ENCODE data around the gene SERPINE1.

Gene SERPINE1

DNA sequence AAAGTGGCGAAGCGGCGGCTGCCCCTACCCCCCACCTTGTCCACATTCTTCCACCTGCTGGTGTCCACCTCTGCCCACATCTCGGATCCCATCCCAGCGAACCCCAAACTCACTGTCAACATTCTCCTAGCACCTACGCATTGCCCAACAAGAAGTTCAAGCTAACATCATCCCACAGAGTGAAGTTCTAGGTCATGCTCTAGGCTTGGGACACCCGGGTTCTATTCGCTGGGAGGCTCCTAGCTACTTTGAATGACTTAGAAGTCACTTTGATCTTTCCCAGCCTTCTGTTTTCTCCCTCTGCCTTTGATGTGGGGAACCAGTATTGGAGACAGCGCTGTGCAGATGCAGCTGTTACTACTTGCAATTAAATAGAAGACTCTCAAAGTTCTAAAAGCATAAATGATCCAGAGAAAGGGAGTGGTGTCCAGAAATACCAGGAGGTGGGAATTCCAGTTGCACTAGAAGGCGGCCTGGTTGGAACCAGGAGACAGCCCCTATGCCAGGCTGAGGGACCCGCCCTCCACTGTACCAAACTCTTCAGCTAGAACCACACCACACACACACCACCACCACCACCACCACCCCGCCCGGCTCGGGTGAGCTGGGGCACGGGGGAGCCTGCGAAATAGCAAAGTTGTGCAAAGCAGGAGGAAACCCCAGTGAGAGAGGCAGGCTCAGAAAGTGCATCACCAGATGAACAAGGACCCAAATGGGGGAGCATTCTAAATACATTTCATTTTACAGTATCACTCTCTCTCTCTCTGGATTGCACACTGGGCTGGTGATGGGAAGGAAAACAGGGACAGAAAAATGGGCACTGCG lies 43.9 kb downstream of the SERPINE1 start:
- DNase-seq: no peak

DNA sequence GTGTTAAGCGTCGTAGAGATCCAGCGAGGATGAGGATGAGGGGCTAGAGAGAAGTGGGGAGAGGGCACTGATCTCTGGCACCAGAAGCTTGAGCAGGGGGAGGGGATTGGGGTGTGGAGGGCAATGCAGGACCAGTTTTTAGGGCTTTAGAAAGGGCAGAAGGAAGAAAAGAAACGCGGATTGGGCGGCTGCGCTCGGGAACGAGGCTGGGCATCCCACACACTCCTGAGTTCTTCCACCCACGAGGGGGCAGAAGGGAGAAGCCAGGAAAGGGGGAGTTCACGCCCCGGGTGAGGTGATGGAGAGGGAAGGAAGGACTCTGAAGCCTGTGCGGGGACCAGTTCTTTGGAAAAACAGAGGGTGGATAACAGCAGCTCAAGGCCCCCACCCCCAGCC lies 44.5 kb downstream of the SERPINE1 start:
- no peak for DNase-seq

DNA sequence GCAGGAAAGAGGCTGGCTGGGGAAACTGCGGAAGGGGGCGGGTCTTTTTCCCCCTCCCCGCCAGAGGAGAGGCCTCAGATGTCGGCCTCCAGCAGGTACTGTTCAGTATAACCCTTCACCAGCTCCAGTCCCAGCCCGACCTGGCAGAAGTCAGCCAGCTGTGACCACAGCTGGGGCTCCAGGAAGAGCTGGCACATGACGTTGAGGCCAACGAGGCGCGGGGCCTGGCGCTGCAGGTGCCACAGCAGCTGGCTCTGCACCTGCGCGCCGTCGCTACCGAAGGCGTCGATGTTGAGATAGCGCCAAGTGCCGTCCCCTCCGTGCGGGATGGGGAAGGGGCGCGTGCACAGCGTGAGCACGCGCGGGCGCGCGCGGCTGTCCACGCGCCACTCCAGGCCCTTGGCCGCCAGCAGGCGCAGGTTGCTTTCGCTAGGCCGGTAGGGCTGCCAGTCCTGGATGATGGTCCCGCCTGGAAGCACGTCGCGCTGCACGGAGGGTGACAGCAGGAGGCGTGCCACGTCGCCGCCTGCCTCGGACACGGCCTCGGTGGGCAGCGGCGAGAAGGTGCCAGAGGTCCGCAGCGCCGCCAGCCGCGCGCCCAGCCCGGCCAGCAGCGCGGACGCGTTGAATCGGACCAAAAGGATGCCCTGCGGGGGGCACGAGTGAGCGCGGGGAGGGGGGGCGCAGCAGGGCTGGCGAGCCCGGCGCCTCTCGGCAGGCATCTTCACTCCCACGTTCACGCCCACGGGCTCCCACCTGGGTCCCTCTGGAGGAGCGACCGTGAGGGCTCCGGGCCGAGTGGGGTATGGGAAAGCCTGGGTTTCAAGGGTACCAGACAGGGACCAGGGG lies 45.3 kb downstream of the SERPINE1 start:
- DNase-seq: peak; percentile 53

DNA sequence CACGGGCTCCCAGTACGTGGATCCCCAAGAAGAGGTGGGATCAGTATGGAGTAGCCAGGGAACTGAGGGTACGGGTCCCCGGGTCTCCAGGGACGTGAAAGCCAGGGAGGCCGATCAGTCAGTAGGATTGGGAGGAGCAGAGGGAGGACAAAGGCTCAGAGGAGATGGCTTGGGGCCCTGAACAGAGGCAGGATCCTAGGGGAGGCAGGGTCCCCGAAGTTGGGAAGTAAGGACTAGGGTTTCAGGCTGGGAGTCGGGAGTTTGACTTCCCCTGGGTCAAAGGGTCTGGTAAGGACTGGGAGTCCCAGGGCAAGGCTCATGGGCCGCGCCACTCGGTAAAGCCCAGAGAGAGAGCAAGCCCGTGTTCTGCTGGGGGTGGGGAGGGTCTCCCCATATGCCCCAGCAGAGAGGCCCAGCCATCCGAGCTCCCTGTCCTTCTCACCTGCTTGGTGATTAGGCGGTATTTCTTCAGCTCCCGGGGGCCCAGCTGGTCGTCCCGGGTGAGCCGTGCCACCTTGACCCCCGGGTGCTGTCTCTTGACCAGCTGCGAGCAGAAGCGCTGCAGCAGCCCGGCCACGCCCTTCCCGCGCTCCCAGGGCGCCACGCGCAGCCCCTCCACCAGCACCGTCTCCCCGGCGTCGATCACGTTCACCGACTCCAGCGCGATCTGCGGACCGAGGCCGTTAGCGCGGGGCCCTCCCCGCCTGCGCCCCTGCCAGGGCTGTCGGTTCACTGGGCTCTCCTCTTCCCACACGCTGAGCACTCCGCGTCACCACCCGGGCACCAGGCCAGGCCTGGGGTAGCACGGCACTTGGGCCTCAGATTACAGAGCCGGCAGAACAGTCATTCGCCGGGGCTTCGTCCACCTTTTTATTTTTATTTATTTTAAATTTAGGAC lies 46.2 kb downstream of the SERPINE1 start:
- DNase-seq: peak; percentile 92

DNA sequence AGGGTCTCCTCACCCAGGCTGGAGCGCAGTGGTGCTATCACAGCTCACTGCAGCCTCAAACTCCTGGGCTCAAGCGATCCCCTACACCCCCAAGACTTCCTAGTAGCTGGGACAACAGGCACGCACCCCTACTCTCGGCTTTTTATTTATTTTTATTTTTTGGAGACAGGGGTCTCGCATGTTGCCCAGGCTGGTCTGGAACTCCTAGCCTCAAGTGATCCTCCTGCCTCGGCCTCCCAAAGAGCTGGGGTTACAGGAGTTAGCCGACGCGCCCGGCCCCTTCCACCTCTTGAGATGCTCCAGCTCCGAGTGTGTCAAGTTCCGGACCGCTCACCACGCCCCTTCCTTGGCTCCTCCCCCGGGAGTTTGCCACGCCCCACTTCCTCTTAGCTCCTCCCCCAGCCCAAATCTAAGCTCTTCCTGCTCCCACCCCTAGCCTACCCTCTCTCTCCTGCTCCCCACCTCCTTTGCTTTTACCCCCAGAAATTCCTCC lies 46.9 kb downstream of the SERPINE1 start:
- no peak for DNase-seq

DNA sequence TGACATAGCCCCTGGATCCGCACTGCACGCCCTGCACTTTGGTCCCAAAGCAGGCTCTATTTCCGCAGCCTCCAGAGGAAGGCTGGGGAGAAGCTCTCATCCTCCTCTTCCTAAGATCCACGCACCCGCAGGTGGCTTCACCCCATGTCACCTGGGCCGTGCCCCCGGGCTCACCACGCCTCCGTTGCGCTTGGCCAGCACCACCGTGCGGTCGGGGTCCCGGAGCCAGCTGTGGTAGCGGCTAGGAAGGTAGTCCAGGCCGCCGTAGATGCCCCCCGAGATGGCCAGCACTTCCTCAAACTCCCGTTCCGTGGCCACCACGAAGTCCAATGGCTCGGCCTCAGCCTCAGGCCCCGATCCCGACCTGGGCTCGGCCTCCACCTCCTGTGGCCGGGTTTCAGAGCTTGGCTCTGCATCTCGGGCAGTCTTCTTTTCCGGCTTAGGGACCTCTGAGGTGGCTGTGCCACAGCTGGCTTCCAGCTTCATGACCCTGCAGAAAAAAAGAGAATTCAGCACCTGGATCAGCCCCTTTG lies 47.5 kb downstream of the SERPINE1 start:
- DNase-seq: no peak

DNA sequence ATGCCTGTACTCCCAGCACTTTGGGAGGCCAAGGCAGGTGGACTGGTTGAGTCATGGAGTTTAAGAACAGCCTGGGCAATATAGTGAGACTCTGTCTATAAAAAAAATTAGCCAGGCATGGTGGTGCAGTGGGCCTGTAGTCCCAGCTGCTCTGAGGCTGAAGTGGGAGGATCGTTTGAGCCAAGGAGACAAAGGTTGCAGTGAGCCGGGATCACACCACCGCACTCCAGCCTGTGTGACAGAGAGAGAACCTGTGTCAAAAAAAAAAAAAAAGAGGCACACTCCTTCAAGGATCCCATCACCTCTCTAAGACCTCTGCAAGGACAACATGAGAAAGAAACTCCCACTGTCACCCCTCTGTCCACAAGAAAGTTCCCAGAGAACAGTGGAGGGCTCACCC lies 48.8 kb downstream of the SERPINE1 start:
- no peak for DNase-seq

DNA sequence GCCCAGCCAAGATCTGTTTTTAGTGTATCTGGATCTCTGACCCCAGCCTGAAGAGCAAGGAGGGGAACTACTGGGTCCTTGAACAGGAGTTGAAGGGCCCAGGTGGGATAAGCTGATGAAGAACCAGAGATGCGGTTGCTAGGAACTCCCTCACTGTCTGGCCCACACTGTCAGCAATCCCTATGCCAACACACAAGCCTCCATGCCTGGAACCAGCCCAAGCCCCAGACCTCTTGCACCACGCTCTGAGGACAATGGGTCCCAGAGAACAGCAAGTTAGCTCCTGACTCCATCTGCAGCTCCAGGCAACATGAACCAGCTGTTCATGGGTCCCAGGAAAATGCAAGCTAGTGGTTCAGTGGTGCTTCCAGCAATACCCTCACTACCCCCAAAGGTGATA lies 50.7 kb downstream of the SERPINE1 start:
- no peak for DNase-seq

DNA sequence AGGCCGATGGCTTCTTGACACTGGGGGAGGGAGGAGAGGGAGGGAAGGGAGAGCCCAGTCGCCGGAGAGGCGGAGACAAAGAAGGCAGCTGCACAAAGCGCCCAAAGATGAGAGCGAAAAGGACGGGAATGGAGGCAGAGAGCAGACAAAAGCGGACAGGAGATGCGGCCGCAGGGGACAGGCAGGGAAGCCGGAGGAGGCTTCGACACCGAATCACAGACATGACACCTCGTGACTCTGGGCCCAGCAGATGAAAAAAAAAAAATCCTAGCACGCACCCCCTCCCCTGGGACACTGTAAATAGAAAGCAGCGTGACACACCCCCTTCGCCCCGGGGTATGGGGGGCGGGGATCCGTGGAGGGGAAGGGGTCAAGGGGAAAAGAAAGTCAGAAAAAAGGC lies 52.2 kb downstream of the SERPINE1 start:
- peak; percentile 61 for DNase-seq

DNA sequence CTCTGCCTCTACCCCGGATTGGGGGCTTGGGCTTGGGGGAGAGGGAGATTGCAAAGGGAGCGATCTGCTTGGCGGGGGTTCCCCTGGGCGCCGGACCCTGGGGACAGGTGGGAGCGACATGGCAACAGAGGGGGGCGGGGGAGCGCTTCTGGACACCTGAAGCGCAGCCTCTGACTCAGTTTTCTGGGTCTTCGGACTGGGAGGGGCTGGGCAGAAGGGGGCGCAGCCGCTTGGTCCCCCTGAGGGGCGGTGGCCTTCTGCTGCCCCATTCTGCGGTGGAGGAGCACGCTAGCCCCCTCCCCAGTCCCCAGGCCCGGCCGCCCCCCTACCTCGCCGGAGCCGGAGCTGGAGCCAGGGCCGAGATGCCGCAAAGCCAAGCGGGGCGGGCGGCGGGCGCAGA lies 52.8 kb downstream of the SERPINE1 start:
- no peak for DNase-seq

DNA sequence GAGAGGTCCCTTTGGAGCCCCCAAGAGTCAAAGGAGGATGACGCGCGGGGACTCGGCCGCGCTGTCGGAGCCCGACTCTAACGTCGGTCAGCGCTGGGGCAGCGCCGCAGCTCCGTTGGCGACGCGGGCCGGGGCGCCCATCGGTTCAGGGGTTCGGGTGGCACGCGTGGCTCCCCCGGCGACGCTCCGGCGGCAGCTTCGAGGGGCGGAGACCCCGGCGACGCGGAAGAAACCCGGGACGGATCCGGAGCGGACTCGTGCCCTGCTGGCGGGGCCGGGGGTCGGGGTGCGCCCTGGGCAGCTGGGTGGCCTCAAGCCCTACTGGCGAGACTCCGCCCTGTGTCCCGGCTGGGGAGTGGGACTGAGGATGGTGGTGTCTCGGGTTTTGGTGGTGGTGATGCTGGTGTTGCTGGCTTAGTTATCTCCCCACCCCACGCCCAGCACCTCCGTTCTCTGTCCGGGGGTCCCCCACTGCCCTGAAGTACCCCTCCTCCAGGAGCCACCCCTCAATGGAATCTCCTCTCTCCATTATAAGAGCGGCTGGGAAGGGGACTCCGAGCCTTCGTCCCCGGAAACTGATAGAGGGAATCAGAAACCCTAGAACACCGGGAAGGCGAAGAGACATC lies 53.3 kb downstream of the SERPINE1 start, which contains the start of gene NAT16:
Gene NAT16, minus strand, starts transcription at position 164 of the 626 bp plus-strand sequence. CDS start 5,486 bp downstream, outside the sequence.
- DNase-seq: no peak

DNA sequence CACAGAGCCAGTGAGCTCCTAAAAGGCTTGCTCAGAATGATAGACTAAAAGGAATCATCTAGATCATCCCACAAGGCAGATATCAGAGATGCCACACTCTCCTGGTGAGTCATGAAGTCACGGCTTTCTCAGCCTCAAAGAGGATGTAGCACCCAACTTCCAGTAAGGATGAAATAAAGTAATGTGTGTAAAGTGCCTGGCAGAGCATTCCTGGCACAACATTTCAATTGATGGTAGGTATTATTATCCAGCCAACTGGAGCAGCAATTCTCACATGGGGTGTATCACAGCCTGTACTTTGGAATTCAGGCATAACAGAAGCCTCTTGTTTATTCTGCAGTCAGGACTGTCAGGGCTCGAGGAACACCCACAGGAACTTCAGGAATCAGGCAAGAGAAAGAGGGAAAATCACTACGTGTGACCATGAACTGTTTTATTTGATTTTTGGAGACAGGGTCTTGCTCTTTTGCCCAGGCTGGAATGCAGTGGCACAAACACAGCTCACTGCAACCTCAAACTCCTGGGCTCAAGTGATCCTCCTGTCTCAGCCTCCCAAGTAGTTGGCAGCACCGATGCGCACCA lies 58.4 kb downstream of the SERPINE1 start:
- no peak for DNase-seq

DNA sequence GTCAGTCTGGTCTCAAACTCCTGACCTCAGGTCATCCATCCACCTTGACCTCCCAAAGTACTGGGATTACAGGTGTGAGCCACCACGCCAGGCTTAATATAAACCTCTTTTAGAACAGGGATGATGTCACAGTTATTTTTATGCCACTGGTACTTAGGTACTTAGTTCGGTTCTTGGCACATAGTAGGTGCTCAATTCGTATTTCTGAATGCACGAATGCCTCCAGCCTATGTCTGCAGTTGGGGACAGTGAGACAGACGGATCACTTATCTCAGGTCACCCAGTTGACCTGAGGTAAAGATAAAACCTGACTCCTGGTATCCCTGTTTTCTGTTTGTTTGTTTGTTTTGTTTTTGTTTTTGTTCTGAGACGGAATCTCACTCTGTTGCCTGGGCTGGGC lies 59.3 kb downstream of the SERPINE1 start:
- DNase-seq: no peak

DNA sequence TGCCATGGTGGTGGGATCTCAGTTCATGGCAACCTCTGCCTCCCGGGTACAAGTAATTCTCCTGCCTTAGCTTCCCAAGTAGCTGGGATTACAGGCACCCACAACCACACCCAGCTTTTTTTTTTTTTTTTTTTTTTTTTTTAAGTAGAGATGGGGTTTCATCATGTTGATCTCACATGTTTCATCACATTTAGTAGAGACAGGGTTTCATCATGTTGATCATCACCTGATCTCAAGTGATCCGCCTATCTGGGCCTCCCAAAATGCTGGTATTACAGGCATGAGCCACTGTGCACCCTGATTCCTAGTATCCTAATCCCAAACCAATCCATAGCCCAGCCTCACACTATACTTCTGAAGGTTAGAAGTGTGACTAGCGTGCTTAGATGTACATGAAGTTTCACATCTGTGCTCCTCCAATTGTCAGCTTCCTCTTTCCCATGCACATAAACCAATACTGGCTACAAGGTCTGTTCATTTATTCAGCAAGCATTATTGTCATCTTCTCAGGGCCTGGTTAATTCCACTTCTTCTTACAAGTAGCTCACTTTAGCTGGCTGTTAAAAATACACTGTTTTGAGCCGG lies 60.0 kb downstream of the SERPINE1 start:
- no peak for DNase-seq

Data from NCI-H1092 treated with DMSO at 0.1 percent for 48 hours (cell line).